ENCODE results near the gene AATK.

The AATK gene

GRCh38 chr17:81143717-81144422 is 22.2 kb downstream of the AATK start:
- no peak for DNase-seq (ENCODE audit: low read depth)

GRCh38 chr17:81143200-81143527 is 22.9 kb downstream of the AATK start:
- DNase-seq (ENCODE audit: low read depth) = no peak

- DNase-seq (ENCODE audit: low read depth) = peak; percentile 40
Measured at GRCh38 chr17:81142301-81143199, 23.5 kb downstream of the AATK start.

- no peak for DNase-seq (ENCODE audit: low read depth)
Measured at GRCh38 chr17:81140695-81141094, 25.3 kb downstream of the AATK start.

GRCh38 chr17:81140018-81140417 is 26.0 kb downstream of the AATK start:
- no peak for DNase-seq (ENCODE audit: low read depth)

- DNase-seq (ENCODE audit: low read depth) = no peak
Measured at GRCh38 chr17:81139428-81139827, 26.6 kb downstream of the AATK start.

- no peak for DNase-seq (ENCODE audit: low read depth)
Measured at GRCh38 chr17:81138500-81138899, 27.5 kb downstream of the AATK start.

- DNase-seq (ENCODE audit: low read depth) = no peak
Measured at GRCh38 chr17:81138083-81138482, 27.9 kb downstream of the AATK start.

- no peak for DNase-seq (ENCODE audit: low read depth)
Measured at GRCh38 chr17:81137248-81137647, 28.8 kb downstream of the AATK start.

GRCh38 chr17:81136366-81136765 is 29.7 kb downstream of the AATK start:
- no peak for DNase-seq (ENCODE audit: low read depth)

- no peak for DNase-seq (ENCODE audit: low read depth)
Measured at GRCh38 chr17:81135505-81136278, 30.3 kb downstream of the AATK start.

GRCh38 chr17:81134064-81134781 is 31.8 kb downstream of the AATK start:
- DNase-seq (ENCODE audit: low read depth) = no peak

GRCh38 chr17:81132770-81133723 is 33.0 kb downstream of the AATK start:
- DNase-seq (ENCODE audit: low read depth) = no peak

GRCh38 chr17:81132197-81132540 is 33.9 kb downstream of the AATK start:
- no peak for DNase-seq (ENCODE audit: low read depth)

- no peak for DNase-seq (ENCODE audit: low read depth)
Measured at GRCh38 chr17:81131486-81132196, 34.4 kb downstream of the AATK start.

GRCh38 chr17:81130385-81131361 is 35.3 kb downstream of the AATK start:
- DNase-seq (ENCODE audit: low read depth) = no peak

- no peak for DNase-seq (ENCODE audit: low read depth)
Measured at GRCh38 chr17:81129711-81130367, 36.2 kb downstream of the AATK start.

GRCh38 chr17:81129289-81129688 is 36.7 kb downstream of the AATK start:
- no peak for DNase-seq (ENCODE audit: low read depth)

GRCh38 chr17:81128774-81129173 is 37.2 kb downstream of the AATK start:
- DNase-seq (ENCODE audit: low read depth) = no peak
